ENCODE data around the gene IL5. TPM values are rescaled to one million over a fixed set of nuclear protein-coding genes. Genes with fewer than 3 reads are reported as not detected.

The IL5 gene
- total and polyA plus RNA-seq, 2 of the 13 experiments (the other 11 are each of a cell fraction or from before 2014, with no cell fraction given) = not detected

- TF ChIP-seq ZNF18 (CRISPR knock-in tag; IDR thresholded peaks at IDR 0.05; ENCODE audit: insufficient replicate concordance) = no peak
- peak; percentile 77; the same call in 1 of the 2 replicates for TF ChIP-seq IRF1 (CRISPR knock-in tag; IDR thresholded peaks at IDR 0.05; ENCODE audit: low read depth)
- TF ChIP-seq NCOA1 (CRISPR knock-in tag; IDR thresholded peaks at IDR 0.05) = peak; percentile 51; the same call in 1 of the 2 replicates
- peak; percentile 83 for TF ChIP-seq ZNF274 (CRISPR knock-in tag; IDR thresholded peaks at IDR 0.05)
- TF ChIP-seq SPEN (CRISPR knock-in tag; IDR thresholded peaks at IDR 0.05; ENCODE audit: low read depth) = peak; percentile 98
- TF ChIP-seq JUN (CRISPR knock-in tag; IDR thresholded peaks at IDR 0.05) = peak; percentile 86
- no peak for TF ChIP-seq ZNF251 (CRISPR knock-in tag; IDR thresholded peaks at IDR 0.05)
- peak; percentile 52; the same call in 1 of the 2 replicates for TF ChIP-seq HNF4A (CRISPR knock-in tag; IDR thresholded peaks at IDR 0.05)
- TF ChIP-seq ZNF136 (CRISPR knock-in tag; IDR thresholded peaks at IDR 0.05; ENCODE audit: low read depth) = peak; percentile 77; the same call in 1 of the 2 replicates
- TF ChIP-seq CCAR2 (optimal IDR thresholded peaks at IDR 0.05; ENCODE audit: low read depth, low read length) = no peak
- TF ChIP-seq CAMTA2 (CRISPR knock-in tag; IDR thresholded peaks at IDR 0.05; ENCODE audit: borderline replicate concordance) = no peak
- TF ChIP-seq REL (CRISPR knock-in tag; conservative IDR thresholded peaks at IDR 0.05) = peak; percentile 96
- peak; percentile 89; the same call in 1 of the 2 replicates for TF ChIP-seq ZNF709 (CRISPR knock-in tag; IDR thresholded peaks at IDR 0.05)
- TF ChIP-seq ZNF383 (CRISPR knock-in tag; IDR thresholded peaks at IDR 0.05; ENCODE audit: borderline replicate concordance) = no peak; the same call in 1 of the 2 replicates
- TF ChIP-seq LRRFIP1 (CRISPR knock-in tag; conservative IDR thresholded peaks at IDR 0.05) = no peak
- no peak for TF ChIP-seq MED13 (CRISPR knock-in tag; IDR thresholded peaks at IDR 0.05)
- TF ChIP-seq ATF3 (CRISPR knock-in tag; IDR thresholded peaks at IDR 0.05) = peak; percentile 56; the same call in 1 of the 2 replicates
- TF ChIP-seq BRF2 (CRISPR knock-in tag; IDR thresholded peaks at IDR 0.05) = peak; percentile 98
- peak; percentile 80; the same call in 1 of the 2 replicates for TF ChIP-seq HMG20B (CRISPR knock-in tag; conservative IDR thresholded peaks at IDR 0.05)
- TF ChIP-seq ZFP1 (CRISPR knock-in tag; IDR thresholded peaks at IDR 0.05) = peak; percentile 67
- TF ChIP-seq ZNF747 (CRISPR knock-in tag; IDR thresholded peaks at IDR 0.05; ENCODE audit: borderline replicate concordance) = peak; percentile 92
- 0 out of 2 replicates have a peak, but pooled peaks have one; percentile 23 for TF ChIP-seq RBAK (CRISPR knock-in tag; IDR thresholded peaks at IDR 0.05)
- TF ChIP-seq NFE2L1 (CRISPR knock-in tag; IDR thresholded peaks at IDR 0.05; ENCODE audit: borderline replicate concordance) = peak; percentile 93; the same call in 1 of the 2 replicates
- no peak for TF ChIP-seq FIP1L1 (IDR thresholded peaks at IDR 0.05; ENCODE audit: borderline replicate concordance, insufficient read depth, low read depth, low read length)
Observed at GRCh38 chr5:132556763-132557477, 13.6 kb upstream of the IL5 start, which contains the start of gene RAD50 (continued).

Data from HepG2 (cell line).